ENCODE results near the gene GNL3.
A peak's percentile ranks its signal among the peaks of the same experiment; 100 is the strongest.

Gene GNL3

GRCh38 chr3:52693071-52693470 is 7.2 kb downstream of the GNL3 start:
- Histone ChIP-seq H4K8ac (ENCODE audit: low read length) (no peak overlapping the region), H3K4me1 (ENCODE audit: control insufficient read depth, insufficient read depth, low read depth, low read length) (no peaks in the 10 kb centered on the region), H2BK12ac (ENCODE audit: low read length in 2 of 2) (no peak overlapping the region), H3K4me3 (ENCODE audit: insufficient read depth in 1 of 2, low read depth in 1 of 2, low read length in 2 of 2) (no peak overlapping the region), H3K18ac (ENCODE audit: low read depth in 1 of 2, low read length in 2 of 2) (no peak overlapping the region), H2AK5ac (ENCODE audit: low read length, severe bottlenecking) (no peak overlapping the region), H3K9ac (ENCODE audit: low read length) (peak overlapping the region; percentile 6), H2BK120ac (ENCODE audit: low read depth, low read length) (no peak overlapping the region), H2AFZ (ENCODE audit: low read depth, low read length) (no peak overlapping the region), H3K79me1 (replicated peaks; ENCODE audit: low read length, poor library complexity, severe bottlenecking) (peaks cover 13% of the 10 kb centered on the region), H3K27ac (ENCODE audit: low read length, poor library complexity, severe bottlenecking) (no peak overlapping the region), H3K4me2 (ENCODE audit: low read length, poor library complexity, severe bottlenecking) (no peak overlapping the region), H3K14ac (ENCODE audit: low read length in 2 of 2) (no peak overlapping the region), H3K36me3 (ENCODE audit: control insufficient read depth in 1 of 2, insufficient read depth in 2 of 2, low read depth in 1 of 2, low read length in 2 of 2) (peaks cover 33 to 99% of the 10 kb centered on the region in 2 experiments), H4K91ac (ENCODE audit: low read length) (no peak overlapping the region), H3K9me3 (ENCODE audit: control insufficient read depth, low read length) (no peaks in the 10 kb centered on the region), H3K4ac (ENCODE audit: low read depth in 1 of 2, low read length in 2 of 2) (no peak overlapping the region), H2BK15ac (ENCODE audit: low read depth, poor library complexity, severe bottlenecking) (no peak overlapping the region), H3K23ac (ENCODE audit: low read length in 2 of 2) (no peak overlapping the region), H3K27me3 (ENCODE audit: control insufficient read depth in 1 of 2, insufficient read depth in 1 of 2, low read length in 2 of 2) (no peaks in the 10 kb centered on the region), H2BK5ac (ENCODE audit: low read depth, low read length, poor library complexity, severe bottlenecking) (no peak overlapping the region)
- no peak for DNase-seq

GRCh38 chr3:52694528-52695189 is 8.8 kb downstream of the GNL3 start:
- Histone ChIP-seq H2BK120ac (ENCODE audit: low read depth, low read length) (no peak overlapping the region), H3K36me3 (ENCODE audit: control insufficient read depth in 1 of 2, insufficient read depth in 2 of 2, low read depth in 1 of 2, low read length in 2 of 2) (peaks cover 25 to 95% of the 10 kb centered on the region in 2 experiments)

DNA sequence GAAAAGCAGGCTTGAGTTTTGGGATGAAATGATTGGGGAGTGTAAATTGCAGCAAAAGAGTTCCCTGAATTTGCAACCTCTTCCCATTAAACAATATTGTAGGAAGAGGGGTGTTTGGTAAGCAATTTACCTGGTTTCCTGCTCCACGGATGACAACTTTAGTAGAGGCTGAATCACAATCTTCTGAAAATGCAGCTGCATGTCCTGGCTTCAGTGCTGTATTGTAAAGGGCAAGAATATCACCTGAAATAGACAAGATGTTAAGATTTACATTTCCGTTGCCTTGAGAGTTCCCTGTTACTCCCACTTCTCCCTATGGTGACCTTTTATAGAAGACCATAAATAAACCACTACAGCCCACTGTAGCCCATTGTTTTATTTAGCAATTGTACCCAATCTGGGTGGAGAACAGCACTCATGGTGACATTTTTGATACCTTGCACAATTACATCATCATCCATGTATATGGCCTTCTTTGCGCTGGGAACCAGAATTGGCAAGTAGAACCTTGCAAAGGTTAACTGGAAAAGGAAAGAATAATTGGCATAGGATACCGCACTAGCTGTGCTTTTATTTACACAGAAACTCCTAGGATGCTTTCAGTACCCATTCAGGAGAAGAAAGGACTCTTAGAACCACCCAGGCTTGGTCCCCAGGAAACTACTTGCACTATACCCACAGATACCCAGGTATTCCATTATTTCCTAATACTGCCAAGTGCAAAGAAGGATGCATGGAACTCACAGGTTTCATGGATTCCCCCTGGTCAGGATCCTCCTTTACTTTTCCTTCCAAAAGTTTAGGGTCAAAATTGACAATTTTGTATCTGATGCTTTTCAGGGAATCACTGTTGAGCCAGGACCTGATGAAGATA is 10.2 kb downstream of the GNL3 start:
- no peaks in the 10 kb centered on the region for H3K9me3 ChIP-seq (ENCODE audit: control insufficient read depth, low read length)
- 95% methylated on average over 4 of the region's 4 CpGs for WGBS
- H3K27me3 ChIP-seq (ENCODE audit: control insufficient read depth in 1 of 2, insufficient read depth in 1 of 2, low read length in 2 of 2): no peaks in the 10 kb centered on the region
- no peak overlapping the region for H2BK12ac ChIP-seq (ENCODE audit: low read length in 2 of 2)
- peaks cover 18 to 88% of the 10 kb centered on the region in 2 experiments for H3K36me3 ChIP-seq (ENCODE audit: control insufficient read depth in 1 of 2, insufficient read depth in 2 of 2, low read depth in 1 of 2, low read length in 2 of 2)
- H3K4me2 ChIP-seq (ENCODE audit: low read length, poor library complexity, severe bottlenecking): no peak overlapping the region
- no peak overlapping the region for H2BK120ac ChIP-seq (ENCODE audit: low read depth, low read length)
- H4K91ac ChIP-seq (ENCODE audit: low read length): no peak overlapping the region
- no peak overlapping the region for H2BK15ac ChIP-seq (ENCODE audit: low read depth, poor library complexity, severe bottlenecking)
- H3K4ac ChIP-seq (ENCODE audit: low read depth in 1 of 2, low read length in 2 of 2): no peak overlapping the region
- no peak overlapping the region for H4K8ac ChIP-seq (ENCODE audit: low read length)
- DNase-seq: no peak
- no peak overlapping the region for H3K4me3 ChIP-seq (ENCODE audit: insufficient read depth in 1 of 2, low read depth in 1 of 2, low read length in 2 of 2)
- H3K27ac ChIP-seq (ENCODE audit: low read length, poor library complexity, severe bottlenecking): no peak overlapping the region
- no peak overlapping the region for H3K14ac ChIP-seq (ENCODE audit: low read length in 2 of 2)
- no peaks in the 10 kb centered on the region for H3K4me1 ChIP-seq (ENCODE audit: control insufficient read depth, insufficient read depth, low read depth, low read length)
- peaks cover 10% of the 10 kb centered on the region for H3K79me1 ChIP-seq (replicated peaks; ENCODE audit: low read length, poor library complexity, severe bottlenecking)
- no peak overlapping the region for H2BK5ac ChIP-seq (ENCODE audit: low read depth, low read length, poor library complexity, severe bottlenecking)
- no peak overlapping the region for H3K23ac ChIP-seq (ENCODE audit: low read length in 2 of 2)
- H2AFZ ChIP-seq (ENCODE audit: low read depth, low read length): no peak overlapping the region
- no peak overlapping the region for H2AK5ac ChIP-seq (ENCODE audit: low read length, severe bottlenecking)
- H3K9ac ChIP-seq (ENCODE audit: low read length): no peak overlapping the region
- H3K18ac ChIP-seq (ENCODE audit: low read depth in 1 of 2, low read length in 2 of 2): no peak overlapping the region

More at GRCh38 chr3:52694528-52695189, 8.8 kb downstream of the GNL3 start:
- H2AFZ ChIP-seq (ENCODE audit: low read depth, low read length): no peak overlapping the region
- no peak overlapping the region for H4K91ac ChIP-seq (ENCODE audit: low read length)
- H3K27me3 ChIP-seq (ENCODE audit: control insufficient read depth in 1 of 2, insufficient read depth in 1 of 2, low read length in 2 of 2): no peaks in the 10 kb centered on the region
- no peak overlapping the region for H3K23ac ChIP-seq (ENCODE audit: low read length in 2 of 2)
- H3K18ac ChIP-seq (ENCODE audit: low read depth in 1 of 2, low read length in 2 of 2): no peak overlapping the region
- no peak overlapping the region for H3K14ac ChIP-seq (ENCODE audit: low read length in 2 of 2)
- no peak overlapping the region for H3K4ac ChIP-seq (ENCODE audit: low read depth in 1 of 2, low read length in 2 of 2)
- H2BK5ac ChIP-seq (ENCODE audit: low read depth, low read length, poor library complexity, severe bottlenecking): no peak overlapping the region
- H3K27ac ChIP-seq (ENCODE audit: low read length, poor library complexity, severe bottlenecking): no peak overlapping the region
- 79% methylated on average over 7 of the region's 7 CpGs for WGBS
- no peak overlapping the region for H2BK15ac ChIP-seq (ENCODE audit: low read depth, poor library complexity, severe bottlenecking)
- H3K79me1 ChIP-seq (replicated peaks; ENCODE audit: low read length, poor library complexity, severe bottlenecking): peaks cover 9% of the 10 kb centered on the region
- H4K8ac ChIP-seq (ENCODE audit: low read length): no peak overlapping the region
- H3K4me2 ChIP-seq (ENCODE audit: low read length, poor library complexity, severe bottlenecking): no peak overlapping the region
- H2AK5ac ChIP-seq (ENCODE audit: low read length, severe bottlenecking): no peak overlapping the region
- no peak overlapping the region for H2BK12ac ChIP-seq (ENCODE audit: low read length in 2 of 2)
- no peak overlapping the region for H3K9ac ChIP-seq (ENCODE audit: low read length)
- H3K4me3 ChIP-seq (ENCODE audit: insufficient read depth in 1 of 2, low read depth in 1 of 2, low read length in 2 of 2): no peak overlapping the region
- no peaks in the 10 kb centered on the region for H3K9me3 ChIP-seq (ENCODE audit: control insufficient read depth, low read length)
- H3K4me1 ChIP-seq (ENCODE audit: control insufficient read depth, insufficient read depth, low read depth, low read length): no peaks in the 10 kb centered on the region
- no peak for DNase-seq

DNA sequence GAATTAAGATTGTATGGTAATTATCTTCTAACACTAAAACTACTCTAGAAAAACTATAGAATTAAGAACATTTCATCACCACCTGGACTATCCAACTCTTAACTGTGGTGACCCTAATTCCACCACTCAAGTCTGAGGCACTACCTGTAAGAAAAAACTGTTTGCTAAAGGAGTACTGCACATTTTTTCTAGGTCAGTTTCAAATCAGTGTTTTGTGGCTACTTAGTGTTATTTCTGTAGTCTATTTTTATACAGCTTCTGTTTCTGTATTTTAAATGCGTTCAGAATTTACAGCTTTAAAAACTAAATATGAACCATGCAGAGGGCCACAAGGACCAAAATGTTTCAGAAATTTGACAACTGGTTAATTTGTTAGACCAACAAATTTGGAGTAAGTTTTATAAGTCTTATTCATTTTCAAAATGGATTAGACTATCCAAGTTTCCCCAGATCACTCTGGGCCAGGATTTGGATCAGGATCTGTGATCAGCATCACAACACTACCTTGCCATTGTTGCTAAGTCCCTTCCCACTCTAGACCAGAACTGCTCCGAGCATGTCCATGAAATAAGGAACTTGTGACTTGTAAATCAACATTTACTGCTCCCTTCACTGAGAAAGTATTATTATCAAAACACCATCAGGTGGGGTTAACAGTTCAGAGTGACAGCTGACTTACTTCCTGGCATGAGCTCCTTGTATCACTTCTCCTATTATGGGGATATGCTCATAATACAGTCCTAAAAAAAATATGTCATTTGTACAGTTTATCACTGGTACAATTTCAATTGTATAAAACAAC is 11.2 kb downstream of the GNL3 start:
- Histone ChIP-seq H3K14ac (ENCODE audit: low read length in 2 of 2) (no peak overlapping the region), H3K23ac (ENCODE audit: low read length in 2 of 2) (no peak overlapping the region)
- WGBS: no CpG with 5 or more reads among the region's 2 CpGs

More for the DNA sequence above, 11.2 kb downstream of the GNL3 start:
- no peak overlapping the region for H2BK5ac ChIP-seq (ENCODE audit: low read depth, low read length, poor library complexity, severe bottlenecking)
- no peak for DNase-seq
- no peak overlapping the region for H2BK15ac ChIP-seq (ENCODE audit: low read depth, poor library complexity, severe bottlenecking)
- H3K79me1 ChIP-seq (replicated peaks; ENCODE audit: low read length, poor library complexity, severe bottlenecking): peaks cover 12% of the 10 kb centered on the region
- H3K9ac ChIP-seq (ENCODE audit: low read length): peak overlapping the region; percentile 47
- H3K9me3 ChIP-seq (ENCODE audit: control insufficient read depth, low read length): no peaks in the 10 kb centered on the region
- H3K18ac ChIP-seq (ENCODE audit: low read depth in 1 of 2, low read length in 2 of 2): no peak overlapping the region
- H2BK120ac ChIP-seq (ENCODE audit: low read depth, low read length): no peak overlapping the region
- H3K27me3 ChIP-seq (ENCODE audit: control insufficient read depth in 1 of 2, insufficient read depth in 1 of 2, low read length in 2 of 2): no peaks in the 10 kb centered on the region
- no peak overlapping the region for H2AK5ac ChIP-seq (ENCODE audit: low read length, severe bottlenecking)
- H3K4me1 ChIP-seq (ENCODE audit: control insufficient read depth, insufficient read depth, low read depth, low read length): no peaks in the 10 kb centered on the region
- no peak overlapping the region for H2AFZ ChIP-seq (ENCODE audit: low read depth, low read length)
- H2BK12ac ChIP-seq (ENCODE audit: low read length in 2 of 2): no peak overlapping the region
- no peak overlapping the region for H4K8ac ChIP-seq (ENCODE audit: low read length)
- peak overlapping the region; percentile 21 for H3K27ac ChIP-seq (ENCODE audit: low read length, poor library complexity, severe bottlenecking)
- H3K4ac ChIP-seq (ENCODE audit: low read depth in 1 of 2, low read length in 2 of 2): no peak overlapping the region
- no peak overlapping the region for H4K91ac ChIP-seq (ENCODE audit: low read length)
- H3K4me3 ChIP-seq (ENCODE audit: insufficient read depth in 1 of 2, low read depth in 1 of 2, low read length in 2 of 2): no peak overlapping the region
- peaks cover 14 to 81% of the 10 kb centered on the region in 2 experiments for H3K36me3 ChIP-seq (ENCODE audit: control insufficient read depth in 1 of 2, insufficient read depth in 2 of 2, low read depth in 1 of 2, low read length in 2 of 2)
- H3K4me2 ChIP-seq (ENCODE audit: low read length, poor library complexity, severe bottlenecking): no peak overlapping the region

Data from mesenchymal stem cell (in vitro differentiated cells and primary cell).